Stimulated activated CD4-positive, alpha-beta T cell treated with anti-CD3 and anti-CD28 coated beads, Interleukin-1b, Interleukin-23, amount 100 ng/mL, for 24 hours (primary cell): ENCODE data around the gene DCST2.

Experiments
- DNase-seq, 4 experiments: peaks; one replicate each; pipeline ENCODE4 v3.0.0-alpha.2; 2020; ENCODE audit warnings: low read depth in 4 of 4, low spot score in 1 of 4

The DCST2 gene

GRCh38 chr1:155050560-155051341, 17.2 kb upstream of the DCST2 start, which contains the start of gene ADAM15:
TSS of gene ADAM15 (plus strand) at chr1:155051316. CDS start at chr1:155051387, 71 bp downstream.
- DNase-seq = peak; percentile 56 to 73 (median 64)

GRCh38 chr1:155049651-155050559, 16.3 kb upstream of the DCST2 start:
- DNase-seq = no peak

- DNase-seq = no peak
Observed at GRCh38 chr1:155048449-155049334, 15.1 kb upstream of the DCST2 start.

GRCh38 chr1:155044812-155045657, 11.5 kb upstream of the DCST2 start:
- peak in 1 of 4 experiments; percentile 42 for DNase-seq

- DNase-seq = no peak
Observed at GRCh38 chr1:155044365-155044764, 10.8 kb upstream of the DCST2 start.

GRCh38 chr1:155043793-155044192, 10.2 kb upstream of the DCST2 start:
- no peak for DNase-seq

- DNase-seq = no peak
Observed at GRCh38 chr1:155043301-155043702, 9.7 kb upstream of the DCST2 start.

GRCh38 chr1:155042789-155043188, 9.2 kb upstream of the DCST2 start:
- no peak for DNase-seq

GRCh38 chr1:155040358-155041093, 6.9 kb upstream of the DCST2 start:
- no peak for DNase-seq

GRCh38 chr1:155039308-155039669, 5.7 kb upstream of the DCST2 start:
- DNase-seq = no peak

GRCh38 chr1:155038602-155039307, 5.2 kb upstream of the DCST2 start:
- no peak for DNase-seq

- no peak for DNase-seq
Observed at GRCh38 chr1:155037851-155038441, 4.4 kb upstream of the DCST2 start.

- no peak for DNase-seq
Observed at GRCh38 chr1:155037043-155037442, 3.5 kb upstream of the DCST2 start.

- DNase-seq = no peak
Observed at GRCh38 chr1:155035936-155036335, 2.4 kb upstream of the DCST2 start.

- no peak for DNase-seq
Observed at GRCh38 chr1:155034318-155035208, 982 bp upstream of the DCST2 start.

GRCh38 chr1:155032886-155033285, 695 bp downstream of the DCST2 start:
- no peak for DNase-seq

- DNase-seq = no peak
Observed at GRCh38 chr1:155030899-155031298, 2.7 kb downstream of the DCST2 start.
